ENCODE data around the gene P4HTM. TPM values are rescaled to one million over a fixed set of nuclear protein-coding genes. Genes with fewer than 3 reads are reported as not detected.

The P4HTM gene
- not detected in 2 replicates for total RNA-seq (2014; rRNA removed; shearing (Covaris generic); ENCODE audit: low replicate concordance)

GRCh38 chr3:48989796-48990635 is at the start of gene P4HTM:
P4HTM (plus strand) TSS chr3:48990241; CDS start chr3:48990257, 16 bp downstream.
- Histone ChIP-seq H3K9me3 (no peaks in the 10 kb centered on the region), H3K27me3 (no peaks in the 10 kb centered on the region), H3K36me3 (no peaks in the 10 kb centered on the region), H3K4me3 (no peak within 1 kb of the TSS)
- DNase-seq = peak; percentile 61

- H3K4me3 ChIP-seq = no peak overlapping the region
- H3K36me3 ChIP-seq = no peaks in the 10 kb centered on the region
- no peaks in the 10 kb centered on the region for H3K27me3 ChIP-seq
- H3K9me3 ChIP-seq = no peaks in the 10 kb centered on the region
- no peak for DNase-seq
These were observed 44.6 kb upstream of the P4HTM start for GRCh38 chr3:48945432-48945831.

GRCh38 chr3:48945891-48946549 is 44.0 kb upstream of the P4HTM start:
- H3K36me3 ChIP-seq = no peaks in the 10 kb centered on the region
- H3K27me3 ChIP-seq = no peaks in the 10 kb centered on the region
- no peak overlapping the region for H3K4me3 ChIP-seq
- DNase-seq = no peak
- H3K9me3 ChIP-seq = no peaks in the 10 kb centered on the region

- Histone ChIP-seq H3K4me3 (no peak overlapping the region), H3K36me3 (peaks cover 8% of the 10 kb centered on the region), H3K27me3 (no peaks in the 10 kb centered on the region), H3K9me3 (no peaks in the 10 kb centered on the region)
- no peak for DNase-seq
These were observed 40.7 kb upstream of the P4HTM start for GRCh38 chr3:48949376-48949717.

GRCh38 chr3:48950051-48950450 is 40.0 kb upstream of the P4HTM start:
- Histone ChIP-seq H3K27me3 (no peaks in the 10 kb centered on the region), H3K9me3 (no peaks in the 10 kb centered on the region), H3K4me3 (no peak overlapping the region), H3K36me3 (peaks cover 11% of the 10 kb centered on the region)
- no peak for DNase-seq

GRCh38 chr3:48951764-48952163 is 38.3 kb upstream of the P4HTM start:
- Histone ChIP-seq H3K27me3 (no peaks in the 10 kb centered on the region), H3K36me3 (peaks cover 13% of the 10 kb centered on the region), H3K9me3 (no peaks in the 10 kb centered on the region), H3K4me3 (no peak overlapping the region)
- no peak for DNase-seq

- peaks cover 21% of the 10 kb centered on the region for H3K36me3 ChIP-seq
- no peaks in the 10 kb centered on the region for H3K27me3 ChIP-seq
- no peak for DNase-seq
- no peak overlapping the region for H3K4me3 ChIP-seq
- no peaks in the 10 kb centered on the region for H3K9me3 ChIP-seq
These were observed 37.4 kb upstream of the P4HTM start for GRCh38 chr3:48952510-48953118.

GRCh38 chr3:48957006-48957705 is 32.9 kb upstream of the P4HTM start:
- Histone ChIP-seq H3K4me3 (no peak overlapping the region), H3K9me3 (no peaks in the 10 kb centered on the region), H3K27me3 (no peaks in the 10 kb centered on the region), H3K36me3 (peaks cover 21% of the 10 kb centered on the region)
- DNase-seq = no peak

- Histone ChIP-seq H3K4me3 (no peak overlapping the region), H3K9me3 (no peaks in the 10 kb centered on the region), H3K27me3 (no peaks in the 10 kb centered on the region), H3K36me3 (peaks cover 12% of the 10 kb centered on the region)
- DNase-seq = no peak
These were observed 29.1 kb upstream of the P4HTM start for GRCh38 chr3:48960841-48961413.

- no peaks in the 10 kb centered on the region for H3K9me3 ChIP-seq
- no peak for DNase-seq
- no peaks in the 10 kb centered on the region for H3K27me3 ChIP-seq
- no peak overlapping the region for H3K4me3 ChIP-seq
- H3K36me3 ChIP-seq = peaks cover 8% of the 10 kb centered on the region
These were observed 27.7 kb upstream of the P4HTM start for GRCh38 chr3:48962340-48962739.

GRCh38 chr3:48962939-48963338 is 27.1 kb upstream of the P4HTM start:
- no peaks in the 10 kb centered on the region for H3K27me3 ChIP-seq
- H3K9me3 ChIP-seq = no peaks in the 10 kb centered on the region
- H3K4me3 ChIP-seq = no peak overlapping the region
- no peak for DNase-seq
- peaks cover 9% of the 10 kb centered on the region for H3K36me3 ChIP-seq

GRCh38 chr3:48963591-48963990 is 26.4 kb upstream of the P4HTM start:
- no peaks in the 10 kb centered on the region for H3K9me3 ChIP-seq
- no peak for DNase-seq
- no peak overlapping the region for H3K4me3 ChIP-seq
- no peaks in the 10 kb centered on the region for H3K27me3 ChIP-seq
- peaks cover 9% of the 10 kb centered on the region for H3K36me3 ChIP-seq

GRCh38 chr3:48966367-48966766 is 23.7 kb upstream of the P4HTM start:
- no peaks in the 10 kb centered on the region for H3K27me3 ChIP-seq
- no peak overlapping the region for H3K4me3 ChIP-seq
- H3K9me3 ChIP-seq = no peaks in the 10 kb centered on the region
- DNase-seq = no peak
- peaks cover 15% of the 10 kb centered on the region for H3K36me3 ChIP-seq

GRCh38 chr3:48966876-48967361 is 23.1 kb upstream of the P4HTM start:
- DNase-seq = no peak
- Histone ChIP-seq H3K27me3 (no peaks in the 10 kb centered on the region), H3K36me3 (peaks cover 20% of the 10 kb centered on the region), H3K9me3 (no peaks in the 10 kb centered on the region), H3K4me3 (no peak overlapping the region)

- peaks cover 34% of the 10 kb centered on the region for H3K36me3 ChIP-seq
- no peak for DNase-seq
- H3K9me3 ChIP-seq = no peaks in the 10 kb centered on the region
- no peak overlapping the region for H3K4me3 ChIP-seq
- no peaks in the 10 kb centered on the region for H3K27me3 ChIP-seq
These were observed 19.5 kb upstream of the P4HTM start for GRCh38 chr3:48970586-48970985.

- H3K9me3 ChIP-seq = no peaks in the 10 kb centered on the region
- H3K36me3 ChIP-seq = peaks cover 27% of the 10 kb centered on the region
- H3K4me3 ChIP-seq = no peak overlapping the region
- no peaks in the 10 kb centered on the region for H3K27me3 ChIP-seq
- DNase-seq = no peak
These were observed 15.8 kb upstream of the P4HTM start for GRCh38 chr3:48974076-48974864.

Data from MG63 (cell line).